ENCODE measurements around the gene ELFN2. TPM values are rescaled to one million over a fixed set of nuclear protein-coding genes. Genes with fewer than 3 reads are reported as not detected.

Gene ELFN2
- total RNA-seq, 1 donor from 2014 or later: 4.2 TPM

- no peak for DNase-seq (ENCODE audit: low spot score in 2 of 2, unreplicated experiment in 2 of 2)
- Mint-ChIP-seq H3K4me1 (peaks cover 34% of the 10 kb centered on the region), H3K36me3 (no peaks in the 10 kb centered on the region), H3K27me3 (ENCODE audit: low read depth) (peaks cover 22% of the 10 kb centered on the region), H3K27ac (no peak overlapping the region), H3K9me3 (peaks cover 5% of the 10 kb centered on the region), H3K4me3 (no peak overlapping the region)
- TF ChIP-seq, protein P1, sequence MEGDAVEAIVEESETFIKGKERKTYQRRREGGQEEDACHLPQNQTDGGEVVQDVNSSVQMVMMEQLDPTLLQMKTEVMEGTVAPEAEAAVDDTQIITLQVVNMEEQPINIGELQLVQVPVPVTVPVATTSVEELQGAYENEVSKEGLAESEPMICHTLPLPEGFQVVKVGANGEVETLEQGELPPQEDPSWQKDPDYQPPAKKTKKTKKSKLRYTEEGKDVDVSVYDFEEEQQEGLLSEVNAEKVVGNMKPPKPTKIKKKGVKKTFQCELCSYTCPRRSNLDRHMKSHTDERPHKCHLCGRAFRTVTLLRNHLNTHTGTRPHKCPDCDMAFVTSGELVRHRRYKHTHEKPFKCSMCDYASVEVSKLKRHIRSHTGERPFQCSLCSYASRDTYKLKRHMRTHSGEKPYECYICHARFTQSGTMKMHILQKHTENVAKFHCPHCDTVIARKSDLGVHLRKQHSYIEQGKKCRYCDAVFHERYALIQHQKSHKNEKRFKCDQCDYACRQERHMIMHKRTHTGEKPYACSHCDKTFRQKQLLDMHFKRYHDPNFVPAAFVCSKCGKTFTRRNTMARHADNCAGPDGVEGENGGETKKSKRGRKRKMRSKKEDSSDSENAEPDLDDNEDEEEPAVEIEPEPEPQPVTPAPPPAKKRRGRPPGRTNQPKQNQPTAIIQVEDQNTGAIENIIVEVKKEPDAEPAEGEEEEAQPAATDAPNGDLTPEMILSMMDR (IDR thresholded peaks at IDR 0.05; ENCODE audit: unreplicated experiment): no peak
Observed at GRCh38 chr22:37451218-37451617, 23.9 kb upstream of the ELFN2 start.

GRCh38 chr22:37449331-37450001, 22.2 kb upstream of the ELFN2 start:
- peaks cover 25% of the 10 kb centered on the region for H3K27me3 Mint-ChIP-seq (ENCODE audit: low read depth)
- H3K4me1 Mint-ChIP-seq: peaks cover 22% of the 10 kb centered on the region
- H3K4me3 Mint-ChIP-seq: no peak overlapping the region
- TF ChIP-seq, protein P1 (IDR thresholded peaks at IDR 0.05; ENCODE audit: unreplicated experiment): no peak
- H3K9me3 Mint-ChIP-seq: peaks cover 5% of the 10 kb centered on the region
- no peaks in the 10 kb centered on the region for H3K36me3 Mint-ChIP-seq
- H3K27ac Mint-ChIP-seq: peak overlapping the region; percentile 34
- DNase-seq (ENCODE audit: low spot score in 2 of 2, unreplicated experiment in 2 of 2): no peak

DNA sequence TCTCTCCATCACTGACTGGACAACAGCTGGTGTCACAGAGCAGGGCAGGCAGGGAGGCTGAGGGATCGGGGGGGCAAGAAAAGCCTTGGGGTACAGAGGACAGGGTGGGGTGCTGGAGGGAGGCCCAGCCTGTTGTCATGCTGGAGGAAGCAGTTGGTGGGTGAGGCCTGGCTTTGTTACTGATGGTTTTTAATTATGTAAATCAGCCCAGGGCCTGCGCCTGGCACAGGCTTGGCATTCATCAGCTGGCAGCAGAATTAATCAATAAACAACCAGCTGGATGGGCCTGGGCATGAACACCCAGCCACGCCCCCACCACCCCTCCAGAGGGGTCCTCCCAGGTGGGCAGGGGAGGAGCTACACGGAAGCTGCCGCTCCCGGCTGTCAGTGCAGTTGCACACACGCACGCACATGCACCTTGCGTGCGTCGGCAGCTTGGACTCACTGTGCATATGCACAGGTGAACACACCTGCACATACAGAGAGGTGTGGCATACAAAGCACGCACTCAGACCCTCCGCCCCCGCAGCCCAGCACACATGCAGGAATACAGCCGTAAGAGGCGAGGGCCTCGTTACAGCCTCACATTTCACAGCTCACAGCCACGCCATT, 21.3 kb upstream of the ELFN2 start:
- TF ChIP-seq, protein P1 (IDR thresholded peaks at IDR 0.05; ENCODE audit: unreplicated experiment): no peak
- Mint-ChIP-seq H3K4me1 (peaks cover 22% of the 10 kb centered on the region), H3K27ac (no peak overlapping the region), H3K36me3 (no peaks in the 10 kb centered on the region), H3K27me3 (ENCODE audit: low read depth) (peaks cover 23% of the 10 kb centered on the region), H3K4me3 (no peak overlapping the region), H3K9me3 (peaks cover 5% of the 10 kb centered on the region)
- no peak for DNase-seq (ENCODE audit: low spot score in 2 of 2, unreplicated experiment in 2 of 2)

DNA sequence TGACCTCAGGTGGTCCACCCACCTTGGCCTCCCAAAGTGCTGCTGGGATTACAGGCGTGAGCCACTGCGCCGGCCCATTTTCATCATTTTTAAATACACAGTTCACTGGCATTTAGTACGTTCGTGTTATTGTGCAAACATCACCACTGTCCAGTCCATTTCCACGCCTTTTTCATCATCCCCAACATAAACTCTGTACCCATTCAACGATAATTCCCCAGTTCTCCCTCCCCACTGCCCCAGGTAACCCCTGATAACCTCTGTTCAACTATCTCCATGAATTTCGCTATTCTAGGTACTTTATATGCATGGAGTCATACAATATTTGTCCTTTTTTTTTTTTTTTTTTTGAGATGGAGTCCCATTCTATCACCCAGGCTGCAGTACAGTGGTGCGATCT, 18.2 kb upstream of the ELFN2 start:
- DNase-seq (ENCODE audit: low spot score in 2 of 2, unreplicated experiment in 2 of 2): no peak
- TF ChIP-seq, protein P1 (IDR thresholded peaks at IDR 0.05; ENCODE audit: unreplicated experiment): no peak
- H3K36me3 Mint-ChIP-seq: no peaks in the 10 kb centered on the region
- H3K9me3 Mint-ChIP-seq: peaks cover 4% of the 10 kb centered on the region
- peaks cover 36% of the 10 kb centered on the region for H3K27me3 Mint-ChIP-seq (ENCODE audit: low read depth)
- no peak overlapping the region for H3K27ac Mint-ChIP-seq
- peaks cover 22% of the 10 kb centered on the region for H3K4me1 Mint-ChIP-seq
- no peak overlapping the region for H3K4me3 Mint-ChIP-seq

- TF ChIP-seq, protein P1 (IDR thresholded peaks at IDR 0.05; ENCODE audit: unreplicated experiment): no peak
Observed at GRCh38 chr22:37443977-37444376, 16.7 kb upstream of the ELFN2 start.

More at GRCh38 chr22:37443977-37444376, 16.7 kb upstream of the ELFN2 start:
- peaks cover 10% of the 10 kb centered on the region for H3K4me1 Mint-ChIP-seq
- no peak overlapping the region for H3K4me3 Mint-ChIP-seq
- H3K36me3 Mint-ChIP-seq: no peaks in the 10 kb centered on the region
- H3K9me3 Mint-ChIP-seq: peaks cover 4% of the 10 kb centered on the region
- no peak overlapping the region for H3K27ac Mint-ChIP-seq
- H3K27me3 Mint-ChIP-seq (ENCODE audit: low read depth): peaks cover 48% of the 10 kb centered on the region
- no peak for DNase-seq (ENCODE audit: low spot score in 2 of 2, unreplicated experiment in 2 of 2)

All from mesothelial cell of epicardium (in vitro differentiated cells).